ENCODE measurements around the gene ZSWIM3. TPM values are rescaled to one million over a fixed set of nuclear protein-coding genes. Genes with fewer than 3 reads are reported as not detected.

The ZSWIM3 gene
- total RNA-seq, 1 donor = 5.6 TPM

GRCh38 chr20:45816951-45817350 lies 40.5 kb upstream of the ZSWIM3 start:
- peak; percentile 77 for DNase-seq (ENCODE audit: low read depth)
- TF ChIP-seq CTCF (IDR thresholded peaks at IDR 0.05; ENCODE audit: insufficient read depth, low read depth, low read length) = no peak
- H3K4me3 ChIP-seq (ENCODE audit: low read depth, low read length) = no peak overlapping the region

- no peak for TF ChIP-seq CTCF (IDR thresholded peaks at IDR 0.05; ENCODE audit: insufficient read depth, low read depth, low read length)
- DNase-seq (ENCODE audit: low read depth) = peak; percentile 91
- H3K4me3 ChIP-seq (ENCODE audit: low read depth, low read length) = no peak overlapping the region
Measured at GRCh38 chr20:45817376-45818194, 39.8 kb upstream of the ZSWIM3 start.

- TF ChIP-seq CTCF (IDR thresholded peaks at IDR 0.05; ENCODE audit: insufficient read depth, low read depth, low read length) = no peak
- DNase-seq (ENCODE audit: low read depth) = no peak
- no peak overlapping the region for H3K4me3 ChIP-seq (ENCODE audit: low read depth, low read length)
Measured at GRCh38 chr20:45818239-45818638, 39.2 kb upstream of the ZSWIM3 start.

- H3K4me3 ChIP-seq (ENCODE audit: low read depth, low read length) = no peak overlapping the region
- TF ChIP-seq CTCF (IDR thresholded peaks at IDR 0.05; ENCODE audit: insufficient read depth, low read depth, low read length) = no peak
- no peak for DNase-seq (ENCODE audit: low read depth)
Measured at GRCh38 chr20:45819466-45819865, 37.9 kb upstream of the ZSWIM3 start.

GRCh38 chr20:45821947-45822346 lies 35.5 kb upstream of the ZSWIM3 start:
- no peak for TF ChIP-seq CTCF (IDR thresholded peaks at IDR 0.05; ENCODE audit: insufficient read depth, low read depth, low read length)
- H3K4me3 ChIP-seq (ENCODE audit: low read depth, low read length) = no peak overlapping the region
- no peak for DNase-seq (ENCODE audit: low read depth)

GRCh38 chr20:45822857-45823256 lies 34.6 kb upstream of the ZSWIM3 start:
- no peak for TF ChIP-seq CTCF (IDR thresholded peaks at IDR 0.05; ENCODE audit: insufficient read depth, low read depth, low read length)
- DNase-seq (ENCODE audit: low read depth) = no peak
- H3K4me3 ChIP-seq (ENCODE audit: low read depth, low read length) = no peak overlapping the region

All from fibroblast of villous mesenchyme (primary cell).